Activated T-helper 1 cell treated with anti-CD3 and anti-CD28 coated beads, Interleukin-2, amount 50 U/mL, for 16 hours (primary cell): ENCODE measurements around the gene GALNT10.

Experiments used
- DNase-seq, 2 donors: peaks; one replicate each; pipeline ENCODE4 v3.0.0-alpha.2; 2020; ENCODE audit warnings: low read depth in 1 of 2, low spot score in 1 of 2

The GALNT10 gene

GRCh38 chr5:154403234-154403633, 212.7 kb downstream of the GALNT10 start:
- DNase-seq, result no peak

DNA sequence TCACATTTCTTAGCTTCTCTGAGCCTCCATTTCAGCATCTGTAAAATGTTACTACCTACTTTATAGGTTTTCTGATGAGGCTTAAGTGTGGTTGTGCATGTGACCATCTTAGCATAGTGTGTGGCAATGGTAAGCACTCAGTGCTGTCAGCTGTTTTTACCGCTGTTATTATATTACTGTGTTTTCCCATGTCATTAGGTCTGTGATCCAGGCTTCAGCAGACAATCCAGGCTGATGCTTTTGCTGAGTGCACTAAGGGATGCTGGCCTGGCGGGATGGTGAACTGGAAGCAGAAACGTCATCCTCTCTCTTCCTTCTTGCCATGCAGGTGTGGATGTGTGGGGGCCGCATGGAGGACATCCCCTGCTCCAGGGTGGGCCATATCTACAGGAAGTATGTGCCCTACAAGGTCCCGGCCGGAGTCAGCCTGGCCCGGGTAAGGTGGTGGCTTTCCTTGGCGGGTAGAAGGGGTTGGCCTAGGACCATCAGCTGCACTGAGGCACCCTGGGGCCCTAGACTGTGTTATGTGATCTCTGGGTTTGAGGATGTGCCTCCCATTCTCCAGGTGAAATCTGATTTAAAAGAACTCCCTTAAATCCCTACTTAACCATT, 213.3 kb downstream of the GALNT10 start:
- no peak for DNase-seq

- DNase-seq, result peak; percentile 30 to 45
Measured at GRCh38 chr5:154405078-154405792, 214.7 kb downstream of the GALNT10 start.

- no peak for DNase-seq
Measured at GRCh38 chr5:154406231-154406630, 215.7 kb downstream of the GALNT10 start.

GRCh38 chr5:154406826-154407225, 216.3 kb downstream of the GALNT10 start:
- no peak for DNase-seq

- DNase-seq, result no peak
Measured at GRCh38 chr5:154408811-154409210, 218.3 kb downstream of the GALNT10 start.

DNA sequence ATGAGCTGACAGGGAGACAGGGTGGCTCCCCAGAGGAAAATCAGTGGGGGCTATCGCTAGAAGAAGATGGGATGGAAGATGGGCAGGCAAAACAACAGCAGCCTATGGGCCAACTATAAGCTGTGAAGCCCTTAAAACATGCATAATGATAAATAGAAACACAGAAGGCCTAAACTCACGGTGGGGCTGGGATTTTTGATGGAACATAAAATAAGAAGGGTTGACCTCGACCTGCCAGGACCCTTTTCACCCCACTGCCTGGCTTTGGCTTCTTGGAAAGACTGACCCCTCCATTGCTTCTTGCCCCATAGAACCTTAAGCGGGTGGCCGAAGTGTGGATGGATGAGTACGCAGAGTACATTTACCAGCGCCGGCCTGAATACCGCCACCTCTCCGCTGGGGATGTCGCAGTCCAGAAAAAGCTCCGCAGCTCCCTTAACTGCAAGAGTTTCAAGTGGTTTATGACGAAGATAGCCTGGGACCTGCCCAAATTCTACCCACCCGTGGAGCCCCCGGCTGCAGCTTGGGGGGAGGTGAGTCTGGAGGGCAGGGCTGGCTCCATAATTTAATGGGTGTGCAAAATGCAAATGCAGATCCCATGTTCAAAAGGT, 218.8 kb downstream of the GALNT10 start:
- DNase-seq, result no peak

GRCh38 chr5:154410008-154410407, 219.5 kb downstream of the GALNT10 start:
- no peak for DNase-seq

- no peak for DNase-seq
Measured at GRCh38 chr5:154410786-154411185, 220.3 kb downstream of the GALNT10 start.

DNA sequence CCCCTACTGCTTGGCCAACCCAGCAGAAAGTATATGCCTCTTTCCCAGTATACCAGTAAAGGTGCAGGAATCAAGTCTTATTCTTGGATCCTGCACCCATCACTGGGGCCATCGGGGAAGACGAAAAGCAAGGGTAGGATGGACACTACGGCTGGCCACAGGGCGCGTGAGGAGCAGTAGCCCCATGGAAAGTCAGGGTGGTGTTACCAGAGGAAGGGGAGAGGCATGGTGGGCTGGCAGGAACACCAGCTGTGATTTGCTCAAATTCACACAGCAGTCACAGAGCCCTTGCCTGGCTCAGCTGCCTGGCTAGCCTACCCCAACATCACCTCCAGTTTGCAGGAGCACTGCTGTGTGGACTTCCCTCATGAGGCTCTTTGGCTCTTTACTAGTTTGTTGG, 220.8 kb downstream of the GALNT10 start:
- DNase-seq, result no peak

DNA sequence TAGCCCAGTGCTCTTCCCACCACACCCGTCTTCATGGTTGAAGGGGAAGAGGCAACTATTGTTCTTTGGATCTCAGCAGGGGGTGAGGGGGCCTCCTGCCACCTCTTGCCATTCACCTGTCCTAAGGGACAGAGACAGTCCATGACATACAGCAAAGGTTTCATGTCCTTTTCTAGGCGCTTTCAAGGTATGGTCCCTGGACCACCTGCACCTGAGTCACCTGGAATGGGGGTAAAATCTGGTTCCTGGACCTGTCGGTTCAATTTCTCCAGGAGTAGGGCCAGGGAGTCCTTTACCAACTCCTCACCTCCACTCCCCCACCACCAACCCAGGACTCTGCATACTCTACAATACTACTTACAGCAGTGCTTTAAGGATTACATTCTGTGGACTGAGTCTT, 221.8 kb downstream of the GALNT10 start:
- no peak for DNase-seq

DNA sequence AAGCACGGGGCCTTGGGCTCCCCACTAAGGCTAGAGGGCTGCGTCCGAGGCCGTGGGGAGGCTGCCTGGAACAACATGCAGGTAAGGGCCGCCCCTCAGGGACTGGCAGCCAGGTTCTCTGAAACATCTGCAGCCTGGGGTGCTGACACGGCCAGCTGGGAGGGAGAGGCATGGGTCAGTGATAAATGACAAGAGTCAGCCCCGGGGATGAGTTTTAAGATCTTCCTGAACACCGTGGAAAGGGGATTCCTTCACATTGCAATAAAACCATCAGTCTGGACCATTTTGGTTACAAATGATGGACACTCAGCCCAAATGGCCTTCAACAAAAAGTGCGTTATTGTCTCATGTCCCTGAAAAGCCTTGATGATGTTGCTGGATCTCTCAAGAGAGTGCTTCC, 222.4 kb downstream of the GALNT10 start:
- no peak for DNase-seq

DNA sequence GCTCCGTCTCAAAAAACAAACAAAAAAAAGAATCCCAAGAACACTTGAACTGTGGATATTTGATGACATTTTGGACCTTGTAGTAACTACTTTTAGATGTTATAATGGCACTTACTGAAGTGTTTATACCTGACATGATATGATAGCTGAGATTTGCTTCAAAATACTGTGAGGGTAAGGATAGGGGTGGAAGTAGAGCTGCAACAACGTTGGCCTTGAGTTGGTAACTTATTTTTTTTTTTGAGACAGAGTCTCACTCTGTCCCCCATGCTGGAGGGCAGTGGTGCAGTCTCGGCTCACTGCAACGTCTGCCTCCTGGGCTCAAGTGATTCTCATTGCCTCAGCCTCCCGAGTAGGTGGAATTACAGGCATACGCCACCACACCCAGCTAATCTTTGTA, 224.6 kb downstream of the GALNT10 start:
- no peak for DNase-seq

DNA sequence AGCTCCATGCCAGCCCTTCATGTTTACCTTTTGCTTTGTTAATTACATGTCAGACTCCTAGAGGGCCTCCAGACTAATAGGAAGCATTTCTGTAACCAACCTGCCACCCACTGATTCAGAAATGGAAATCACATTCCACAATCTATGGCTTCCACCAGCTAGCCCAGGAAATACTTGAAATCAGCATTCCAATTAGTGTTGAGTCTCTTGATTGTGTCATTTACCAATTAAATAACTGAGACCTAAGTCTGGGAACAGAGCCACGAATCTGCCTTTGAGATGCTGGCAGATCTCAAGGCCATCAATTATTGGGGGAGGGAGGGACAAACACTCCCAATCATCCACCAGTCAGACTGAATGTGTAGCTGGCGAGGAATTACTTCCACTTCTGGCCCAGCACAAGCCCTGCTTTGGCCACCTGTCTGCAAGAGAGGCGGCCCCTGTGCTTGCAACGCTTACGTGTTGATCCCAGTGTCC, 227.8 kb downstream of the GALNT10 start:
- no peak for DNase-seq

GRCh38 chr5:154419236-154419635, 228.7 kb downstream of the GALNT10 start:
- DNase-seq, result no peak

GRCh38 chr5:154421868-154422267, 231.3 kb downstream of the GALNT10 start:
- no peak for DNase-seq

DNA sequence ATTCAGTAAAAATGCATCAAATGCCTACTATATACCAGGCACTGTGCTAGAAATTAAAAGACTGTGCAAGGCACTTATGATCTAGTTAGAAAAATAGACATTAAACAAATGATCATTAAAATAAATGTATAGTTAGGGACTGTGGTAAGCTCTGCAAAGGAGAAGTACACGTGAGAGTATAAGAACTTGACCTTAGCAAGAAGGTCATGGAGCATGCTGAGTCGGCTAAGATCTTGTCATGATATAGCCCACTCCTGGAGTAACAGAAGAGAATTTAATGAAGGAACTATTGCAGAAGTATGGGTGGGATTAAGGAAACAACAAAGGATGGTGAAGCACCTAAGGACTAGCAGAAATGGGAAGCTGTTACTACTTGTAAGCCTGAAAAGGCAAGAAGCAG, 231.8 kb downstream of the GALNT10 start:
- DNase-seq, result no peak

GRCh38 chr5:154428208-154428607, 237.7 kb downstream of the GALNT10 start:
- DNase-seq, result no peak

GRCh38 chr5:154429341-154429740, 238.8 kb downstream of the GALNT10 start:
- no peak for DNase-seq

GRCh38 chr5:154430466-154430865, 239.9 kb downstream of the GALNT10 start:
- no peak for DNase-seq

DNA sequence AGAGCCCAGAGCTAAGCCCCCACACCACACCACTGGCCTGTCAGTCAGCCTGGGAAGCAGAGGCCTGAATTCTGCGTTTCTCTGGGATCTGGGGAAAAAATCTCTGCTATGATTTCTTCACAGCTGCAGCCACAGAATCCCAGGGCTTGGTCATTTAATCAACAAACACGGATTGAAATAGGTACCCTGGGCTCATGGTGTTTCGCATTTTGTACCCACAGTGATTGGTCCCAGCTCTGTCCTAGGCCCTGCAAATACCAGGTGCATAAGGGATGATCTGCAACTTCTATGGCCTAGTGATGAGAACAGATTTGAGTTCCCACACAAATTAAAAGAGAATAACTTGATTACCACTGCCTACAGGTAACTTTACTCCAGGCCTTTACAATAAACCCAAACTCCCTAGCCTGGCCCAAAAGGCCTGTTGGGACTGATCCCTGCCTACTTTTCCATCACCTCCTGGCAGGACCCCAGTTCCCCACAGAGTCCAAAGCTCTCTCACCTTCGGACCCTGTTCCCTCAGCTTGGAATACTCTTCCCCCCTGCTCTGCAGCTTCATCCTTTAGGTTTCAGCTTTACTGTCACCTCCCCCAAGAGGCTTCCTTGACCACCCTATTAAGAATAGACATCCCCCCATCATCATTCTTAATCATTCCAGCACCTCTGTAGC, 240.6 kb downstream of the GALNT10 start:
- no peak for DNase-seq

- no peak for DNase-seq
Measured at GRCh38 chr5:154435226-154435625, 244.7 kb downstream of the GALNT10 start.
